Activated CD8-positive, alpha-beta memory T cell treated with anti-CD3 and anti-CD28 coated beads, Interleukin-2, amount 50 U/mL, for 48 hours (primary cell): ENCODE measurements around the gene JKAMP.

Experiments
- DNase-seq: peaks from one replicate; pipeline ENCODE4 v3.0.0-alpha.2; 2020

The JKAMP gene

DNA sequence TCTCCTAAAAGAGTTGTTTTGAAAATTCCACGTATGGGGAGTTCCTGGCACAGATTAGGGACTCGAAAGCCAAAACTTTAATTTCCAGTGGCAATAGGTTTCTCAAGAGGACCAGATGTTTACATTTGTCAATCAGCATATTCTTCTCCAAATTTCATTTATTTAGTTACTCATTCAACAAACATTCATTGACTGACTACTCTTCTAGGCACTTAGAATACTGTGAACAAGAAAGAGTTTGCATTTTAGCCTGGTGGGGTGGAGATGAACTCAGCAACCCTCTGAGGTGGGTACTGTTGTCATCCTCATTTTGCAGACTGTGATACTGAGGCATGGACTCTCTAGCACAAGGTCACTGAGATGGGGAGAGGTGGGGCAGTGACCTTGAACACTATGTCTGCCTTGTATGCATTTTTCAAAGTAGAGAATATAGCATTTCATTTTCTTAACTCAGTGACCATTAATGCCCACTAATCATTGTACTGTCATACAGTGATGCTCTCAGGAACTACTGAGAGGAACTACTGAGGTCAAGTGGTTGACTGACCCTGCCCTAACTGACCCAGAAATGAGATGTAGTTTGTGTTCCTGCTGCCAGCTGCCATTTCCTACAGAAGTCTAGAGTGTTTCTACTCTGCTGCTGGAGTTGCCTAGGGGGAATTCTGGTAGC, 2.3 kb upstream of the JKAMP start:
- no peak for DNase-seq

DNA sequence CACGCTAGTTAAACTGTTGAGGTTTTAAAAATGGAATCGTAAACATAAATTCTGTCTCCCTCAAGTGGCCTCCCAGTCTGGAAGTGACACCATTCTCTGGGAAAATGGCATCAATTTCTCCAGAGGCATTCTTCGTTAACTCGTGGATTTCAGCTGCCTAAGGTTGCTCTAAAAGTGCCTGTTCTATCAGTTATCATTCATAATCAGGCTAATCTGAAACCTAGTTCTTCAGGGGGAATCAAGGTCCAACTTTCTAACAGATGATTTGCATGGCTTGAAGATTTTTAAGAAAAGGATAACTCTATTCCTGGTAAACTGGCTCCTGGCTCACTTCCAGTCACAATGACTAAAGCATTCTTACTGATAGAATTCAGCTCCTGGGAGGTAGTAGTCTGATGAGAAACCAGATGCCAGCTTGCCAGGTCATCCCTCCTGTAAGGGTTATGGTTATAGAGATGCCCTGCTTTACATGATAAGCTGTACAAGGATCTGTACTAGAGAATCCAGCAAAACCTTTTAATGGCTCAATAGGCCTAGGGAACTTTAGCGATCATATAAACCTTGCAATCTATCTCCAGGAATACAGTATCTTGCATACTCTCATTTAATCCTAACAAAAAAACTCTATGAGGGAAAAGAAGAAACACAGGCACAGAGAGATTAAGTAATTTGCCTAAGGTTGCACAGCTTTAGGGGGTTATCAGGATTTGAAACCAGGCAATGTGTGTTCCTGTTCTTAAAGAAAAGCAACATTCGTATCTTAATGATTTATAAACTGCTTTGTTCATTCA, 1.6 kb upstream of the JKAMP start:
- no peak for DNase-seq

DNA sequence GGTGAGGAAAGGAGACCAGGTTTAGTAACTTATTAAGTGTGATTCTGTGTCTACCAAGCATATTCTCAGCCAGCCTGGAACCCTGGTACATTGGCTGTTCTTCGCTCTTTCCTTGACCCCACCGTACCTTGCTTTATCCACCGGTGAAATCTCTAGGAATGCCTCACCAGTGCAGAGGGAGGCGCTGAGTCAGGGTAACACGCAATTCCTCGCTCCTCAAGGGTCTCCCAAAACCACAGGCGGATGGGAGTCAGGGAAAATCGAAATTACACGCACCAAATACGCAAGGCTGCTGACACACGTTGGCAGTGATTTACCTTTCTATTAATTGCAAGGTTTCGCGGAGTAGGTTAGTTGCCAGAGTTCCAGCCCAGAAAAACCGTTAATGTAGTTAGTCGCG, 954 bp upstream of the JKAMP start:
- DNase-seq = no peak

DNA sequence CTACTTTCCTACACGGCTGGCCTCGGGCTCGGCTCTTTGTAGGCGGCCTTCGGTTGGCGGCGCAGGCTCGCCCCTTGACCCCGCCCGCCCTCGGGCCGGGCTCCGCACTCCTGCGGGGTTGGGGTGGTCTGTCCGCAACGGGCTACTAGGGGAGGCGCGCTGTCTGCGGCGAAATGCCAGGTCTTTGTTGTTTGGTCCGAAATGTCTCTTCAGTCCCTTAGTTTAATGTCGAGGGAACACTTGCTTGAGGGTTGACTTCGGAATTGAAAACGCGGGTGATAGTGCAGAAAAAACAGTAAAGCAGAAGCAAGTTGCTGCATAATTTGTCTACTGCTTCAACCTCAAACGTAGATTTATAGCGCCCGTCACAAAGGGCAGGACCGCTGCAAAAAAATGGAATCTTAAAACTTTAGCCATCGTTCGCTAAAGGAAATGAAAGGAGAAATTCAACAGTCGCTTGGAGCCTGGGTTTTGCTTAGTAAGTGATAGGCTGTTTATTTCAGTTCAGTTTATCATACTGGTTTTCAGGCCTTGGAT, 390 bp downstream of the JKAMP start:
- DNase-seq = no peak

DNA sequence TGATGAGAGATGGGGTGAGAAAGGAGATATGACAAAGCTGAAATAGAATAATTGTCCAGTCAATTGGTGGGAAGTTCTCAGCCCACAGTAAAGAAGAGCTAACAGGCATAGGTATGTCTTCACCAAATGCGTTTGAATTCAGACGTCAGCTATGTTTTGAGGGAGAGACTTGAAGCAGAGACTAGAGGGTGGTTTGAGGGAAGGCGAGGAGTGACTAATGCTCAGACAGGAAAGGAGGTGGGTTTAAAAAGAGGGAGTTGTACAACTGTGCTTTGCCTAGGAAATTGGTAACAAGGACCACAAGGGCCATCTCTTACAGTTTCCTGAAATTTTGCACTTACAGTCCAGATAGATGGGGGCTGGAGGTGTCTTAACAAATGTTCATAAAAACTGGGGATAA, 6.4 kb downstream of the JKAMP start:
- DNase-seq = no peak

DNA sequence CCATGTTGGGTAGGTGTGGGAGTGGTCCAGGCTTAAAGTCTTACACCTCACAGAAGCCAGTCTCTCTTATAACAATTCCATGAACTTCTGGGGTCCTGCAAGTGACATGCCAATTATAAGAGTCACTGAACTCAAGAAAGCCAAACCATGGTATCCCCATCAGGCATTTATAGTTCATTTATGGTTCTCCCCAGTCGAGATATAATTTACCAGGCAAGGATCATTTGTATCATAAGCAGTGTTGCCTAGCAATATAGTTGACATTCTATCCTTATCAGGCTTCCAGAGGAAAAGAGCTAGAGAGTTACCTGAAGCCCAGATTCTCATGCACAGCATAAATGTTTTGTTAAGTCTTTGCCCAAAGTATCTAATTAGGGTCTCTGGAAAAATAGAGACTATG, 8.1 kb downstream of the JKAMP start:
- DNase-seq = no peak

DNA sequence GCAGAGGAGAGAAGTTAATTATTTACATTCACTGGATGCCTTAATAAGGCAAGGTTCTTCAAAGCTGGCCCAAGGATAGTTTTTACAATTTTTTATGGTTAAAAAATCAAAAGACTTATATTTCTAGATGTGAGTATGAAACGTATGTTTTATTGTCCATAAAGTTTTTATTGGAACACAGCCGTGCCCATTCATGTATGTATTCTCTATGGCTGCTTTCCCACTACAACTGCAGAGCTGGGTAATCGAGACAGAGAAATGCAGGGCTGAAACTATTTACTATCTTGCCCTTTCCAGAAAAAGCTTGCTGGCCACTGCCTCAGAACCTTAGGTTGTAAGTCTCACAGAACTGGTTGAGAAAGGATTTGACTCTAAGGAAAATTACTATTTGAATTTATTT, 16.4 kb downstream of the JKAMP start:
- no peak for DNase-seq

DNA sequence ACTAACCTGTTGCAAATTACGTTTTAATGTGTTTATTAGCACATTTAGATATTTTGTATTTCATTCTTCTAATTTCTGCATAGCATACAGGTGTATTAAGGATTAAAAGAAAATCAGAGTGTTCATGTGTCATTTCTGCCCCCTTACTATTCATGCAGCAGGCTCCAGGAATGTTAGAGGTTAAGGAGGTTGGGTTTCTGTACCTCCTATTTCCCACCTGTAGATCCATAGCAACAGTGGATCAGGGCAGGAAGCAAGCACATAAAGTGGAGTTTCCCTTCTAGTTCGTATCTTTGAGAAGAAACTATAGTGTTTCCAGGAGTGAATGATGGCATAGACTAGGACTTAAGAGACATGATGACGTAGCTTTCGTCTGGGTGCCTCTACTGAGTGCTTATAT, 18.9 kb downstream of the JKAMP start:
- no peak for DNase-seq

DNA sequence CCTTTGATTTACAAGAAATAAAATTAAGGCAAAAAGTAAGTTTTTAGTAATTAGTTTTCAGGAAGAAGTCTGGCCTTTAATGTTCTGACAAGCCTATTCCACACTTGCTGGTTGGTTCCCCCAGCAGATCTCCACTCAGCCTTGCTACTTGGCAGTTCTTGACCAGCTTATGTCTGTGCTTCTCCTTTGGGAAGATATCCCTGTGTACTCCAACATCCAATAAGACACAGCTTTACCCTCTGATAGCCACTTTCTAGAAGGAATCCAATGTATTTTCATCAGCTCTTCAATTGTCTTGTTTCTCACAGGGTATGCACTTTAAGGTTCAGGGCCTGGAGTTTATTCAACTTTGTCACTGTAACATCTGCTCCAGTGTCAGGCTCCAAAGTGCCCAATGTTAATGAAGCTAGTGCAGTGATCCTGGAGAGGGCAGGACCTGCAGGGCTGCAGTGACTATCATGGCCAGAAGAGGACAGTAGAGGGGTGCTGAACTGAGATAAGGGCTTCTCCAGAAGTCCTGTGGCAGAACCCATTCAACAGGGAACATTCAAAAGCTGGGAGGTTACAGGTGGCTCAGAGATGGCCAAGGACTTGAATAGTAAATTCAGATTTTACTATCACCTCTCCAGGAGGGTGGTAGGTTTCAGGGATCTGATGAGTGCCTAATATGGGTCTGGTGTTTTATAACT, 22.9 kb downstream of the JKAMP start:
- DNase-seq = no peak

DNA sequence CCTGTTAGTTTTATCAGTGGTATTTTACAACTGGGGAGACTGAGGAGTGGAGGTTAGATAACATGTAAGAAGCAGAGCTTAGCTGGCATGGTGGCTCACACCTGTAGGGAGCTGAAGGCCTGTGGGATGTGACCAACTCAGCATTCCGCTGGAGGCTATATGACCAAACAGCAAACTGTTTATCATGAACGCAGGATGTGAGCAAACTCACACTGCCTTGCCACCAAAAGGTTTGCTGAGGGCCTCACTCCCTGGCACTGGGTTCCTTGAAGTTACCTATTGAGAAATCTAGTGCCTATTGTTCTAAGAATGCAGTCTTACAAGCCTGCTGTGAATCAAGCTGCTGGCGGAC, 23.4 kb downstream of the JKAMP start:
- no peak for DNase-seq

DNA sequence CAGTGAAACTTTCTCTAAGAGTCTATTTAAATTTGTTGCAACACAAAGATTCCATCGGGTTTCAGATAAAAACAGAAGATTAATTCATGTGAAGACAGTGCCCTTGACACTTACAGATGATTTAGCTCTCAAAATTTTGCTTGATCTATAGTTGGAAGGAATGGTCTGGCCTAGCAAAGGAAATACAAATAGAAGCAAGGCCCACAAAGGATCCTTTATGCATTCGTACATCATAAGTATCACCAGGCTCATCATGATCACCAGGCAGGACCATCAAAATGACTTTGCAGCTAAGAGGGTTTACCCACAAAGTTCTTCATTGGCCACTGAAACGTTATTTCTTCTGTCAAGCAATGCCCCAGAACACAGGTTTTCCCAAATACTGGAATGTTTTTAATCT, 24.8 kb downstream of the JKAMP start:
- no peak for DNase-seq

DNA sequence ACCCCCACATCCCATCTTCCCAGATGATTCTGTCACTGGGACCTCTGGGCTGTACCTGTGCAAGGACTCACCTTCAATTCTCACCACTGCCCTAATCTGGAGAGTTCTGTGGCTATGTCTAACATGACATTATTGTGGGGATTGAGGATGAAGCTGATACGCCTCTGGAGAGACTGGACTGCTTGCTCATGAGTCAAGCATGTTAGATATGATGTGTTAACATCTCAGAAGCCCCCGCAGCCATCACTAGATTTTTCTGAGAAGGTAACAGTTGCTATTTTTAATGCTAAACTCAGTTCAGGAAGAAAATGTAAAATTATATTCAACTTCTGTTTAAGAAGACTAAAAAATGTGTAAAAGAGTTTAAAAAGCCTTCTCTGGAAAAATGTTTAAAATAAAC, 25.7 kb downstream of the JKAMP start:
- no peak for DNase-seq

DNA sequence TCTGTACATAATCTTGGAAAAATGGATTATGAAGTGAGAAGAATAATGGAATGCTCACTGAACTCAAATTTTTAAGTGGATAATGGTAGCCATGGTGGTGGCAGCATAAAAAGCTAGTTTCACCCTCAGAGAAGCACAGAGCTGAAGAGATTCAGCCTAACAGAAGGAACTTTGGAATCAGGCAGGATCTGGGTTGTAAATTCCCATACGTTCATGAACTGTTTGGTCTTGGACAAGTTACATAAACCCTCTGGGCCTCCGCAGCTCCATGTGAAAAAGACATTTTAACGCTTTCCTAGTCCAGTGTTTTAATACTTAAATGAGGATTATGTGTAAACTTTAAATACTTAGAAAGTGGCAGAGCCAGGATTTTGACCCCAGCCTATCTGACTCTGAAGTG, 26.6 kb downstream of the JKAMP start:
- DNase-seq = no peak

DNA sequence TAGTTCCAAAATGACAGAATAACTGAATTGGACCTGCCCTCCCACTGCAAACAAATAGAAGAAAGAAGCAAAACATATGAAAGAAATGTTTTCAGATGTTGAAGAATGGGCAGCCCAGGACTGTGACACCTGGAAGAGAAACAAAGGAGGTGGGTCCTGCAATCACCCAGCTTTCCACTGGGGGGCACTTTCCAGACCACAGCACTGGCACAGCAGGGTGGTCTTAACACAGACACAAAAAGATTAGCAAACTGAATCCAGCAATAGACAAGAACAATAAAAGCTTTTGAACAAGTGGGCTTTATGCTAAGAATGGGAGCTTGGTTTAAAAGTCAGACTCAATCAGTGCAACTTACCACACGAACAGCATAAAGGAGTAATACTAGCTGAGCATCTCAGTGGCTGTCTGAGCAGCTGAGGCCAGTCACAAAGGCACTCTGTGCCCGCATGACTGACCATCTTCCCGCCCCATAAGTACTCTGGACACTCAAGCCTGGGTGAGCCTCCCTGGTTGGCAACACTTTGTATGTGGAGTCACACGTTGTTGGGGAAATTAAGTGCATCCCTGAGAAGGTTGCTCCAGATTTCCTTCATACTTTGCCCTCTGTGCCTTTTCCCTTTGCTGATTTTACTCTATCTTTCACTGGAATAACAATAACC, 27.7 kb downstream of the JKAMP start:
- no peak for DNase-seq

DNA sequence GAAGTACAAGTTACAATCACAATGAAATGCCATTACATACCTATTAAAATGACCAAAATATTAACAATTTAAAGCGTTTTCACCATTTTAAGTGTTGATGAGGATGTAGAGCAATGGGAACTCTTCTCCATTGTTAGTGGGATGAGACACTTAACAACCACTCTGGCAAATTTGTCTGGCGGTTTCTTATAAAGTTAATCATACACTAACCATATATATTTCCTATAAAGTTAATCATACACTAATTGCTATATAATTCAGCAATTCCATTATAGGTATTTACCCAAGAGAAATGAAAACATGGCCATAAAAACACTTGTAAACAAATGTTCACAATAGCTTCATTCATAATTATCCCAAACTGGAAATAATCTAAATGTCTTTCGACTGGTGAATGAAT, 35.9 kb downstream of the JKAMP start:
- DNase-seq = no peak

DNA sequence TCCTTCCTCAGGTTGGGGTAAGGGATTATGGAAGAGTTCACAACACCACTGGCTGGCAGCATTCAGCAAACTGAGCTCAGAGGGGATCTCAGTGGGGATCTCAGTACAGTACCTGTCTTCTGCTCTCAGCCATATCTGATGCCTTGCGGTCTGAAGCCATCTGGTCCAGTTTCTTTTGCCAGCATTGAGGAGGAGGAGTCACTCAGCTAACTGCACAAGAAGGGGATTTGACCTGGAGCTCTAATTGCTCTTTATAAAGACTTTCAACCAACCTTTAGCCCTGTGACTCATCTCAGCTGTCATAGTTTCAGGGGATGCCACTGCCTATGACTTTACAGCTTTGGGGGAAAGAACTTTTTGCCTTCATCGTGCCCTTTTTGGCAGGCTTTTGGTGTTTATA, 44.9 kb downstream of the JKAMP start:
- no peak for DNase-seq

DNA sequence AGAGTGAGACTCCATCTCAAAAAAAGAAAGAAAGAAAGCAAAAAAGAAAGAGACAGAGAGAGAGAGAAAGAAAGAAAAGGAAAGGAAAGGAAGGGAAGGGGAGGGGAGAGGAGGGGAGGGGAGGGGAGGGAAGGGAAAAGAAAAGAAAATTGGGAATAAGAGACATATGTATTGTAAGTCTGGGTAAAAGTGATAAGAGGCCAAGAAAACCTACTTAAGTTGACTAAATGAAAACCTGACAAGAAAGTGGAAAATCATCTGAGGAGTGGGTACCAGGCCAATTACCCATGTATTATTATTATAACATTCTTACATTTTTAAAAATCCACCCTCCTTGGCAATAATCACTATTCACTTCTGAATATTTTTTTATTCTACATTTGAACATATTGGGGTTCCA, 46.0 kb downstream of the JKAMP start:
- DNase-seq = no peak

DNA sequence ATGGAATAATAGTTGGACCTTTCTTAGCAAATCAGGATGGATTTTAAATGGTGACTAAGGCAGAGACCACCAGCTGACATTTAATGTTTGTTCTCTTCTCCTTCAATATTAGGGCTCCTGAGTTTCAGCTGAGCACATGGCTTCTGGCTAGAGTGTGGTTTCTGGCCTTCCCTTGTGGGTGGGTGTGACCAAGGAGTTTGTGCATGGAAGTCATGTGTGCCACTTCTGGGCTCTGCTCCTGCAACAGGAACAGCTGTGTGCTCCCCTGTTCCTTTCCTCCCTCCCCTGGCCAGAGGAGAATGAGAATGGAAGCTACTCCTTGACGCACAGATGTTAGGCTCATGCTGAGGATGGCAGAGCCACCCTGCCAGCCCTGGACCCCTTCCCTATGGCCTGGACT, 48.1 kb downstream of the JKAMP start:
- no peak for DNase-seq

DNA sequence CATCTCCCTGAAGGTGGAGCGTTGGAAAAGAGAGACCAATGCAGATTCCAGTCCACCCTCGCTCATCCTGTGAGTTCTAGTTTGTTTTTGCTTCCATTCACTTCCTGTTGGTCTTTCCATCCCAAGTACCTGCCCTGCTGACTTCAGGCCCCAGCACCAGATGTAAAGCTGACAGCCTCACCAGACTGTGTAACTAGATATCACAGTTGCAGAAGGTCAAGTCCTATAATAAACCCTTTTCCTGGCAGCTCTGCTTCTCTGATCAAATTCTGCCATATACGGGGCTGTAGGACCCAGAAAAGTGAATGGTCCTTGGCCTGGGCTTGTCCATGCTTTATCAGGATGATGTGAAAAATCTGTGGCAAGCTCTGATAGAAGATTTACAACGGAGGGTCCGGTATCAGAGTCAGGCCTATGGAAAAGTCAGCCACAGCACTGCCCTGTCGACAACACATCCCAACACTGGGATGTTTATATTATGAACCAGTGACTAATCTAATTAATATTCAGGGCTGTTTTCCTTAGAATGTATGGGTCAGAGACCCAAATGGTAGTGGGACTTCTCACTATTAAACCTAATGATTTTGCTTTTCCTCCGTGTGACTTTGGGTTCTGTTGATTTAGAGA, 50.2 kb downstream of the JKAMP start:
- no peak for DNase-seq

DNA sequence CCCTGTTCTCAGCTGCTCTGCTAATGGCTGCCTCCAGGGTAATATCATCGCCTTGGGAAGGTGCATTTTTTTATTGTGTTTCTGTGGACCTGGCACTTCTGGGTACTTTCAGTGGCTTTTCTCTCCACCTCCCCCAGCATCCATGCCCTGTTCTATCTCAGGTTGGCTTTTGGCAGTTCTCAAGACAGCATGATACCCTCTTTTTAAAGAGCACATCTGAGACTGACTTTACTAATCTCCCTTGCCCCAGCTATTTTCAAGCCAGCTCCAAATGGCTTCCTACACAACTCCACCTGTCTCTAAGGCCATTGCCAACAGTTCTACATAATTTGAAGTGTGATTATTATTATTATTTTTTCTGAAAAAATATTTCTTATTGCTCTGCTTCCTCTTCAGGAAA, 53.2 kb downstream of the JKAMP start:
- DNase-seq = no peak

DNA sequence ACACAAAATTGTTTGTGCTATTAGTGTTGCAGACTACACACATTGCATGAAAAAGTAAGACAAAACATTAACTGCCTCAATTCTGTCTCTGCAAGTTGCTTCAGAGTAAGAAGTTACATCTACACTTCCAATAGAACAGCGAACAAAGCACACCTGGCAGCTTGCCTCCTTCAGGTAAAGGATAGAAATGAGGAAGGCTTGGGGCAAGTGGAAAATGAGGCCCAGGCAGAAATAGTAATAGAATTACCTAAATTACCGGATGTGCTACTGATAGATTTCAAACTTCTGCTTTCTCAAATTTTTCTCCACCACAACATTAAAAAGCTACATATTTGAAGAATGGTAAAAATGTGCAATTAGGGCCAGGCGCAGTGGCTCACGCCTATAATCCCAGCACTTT, 54.6 kb downstream of the JKAMP start:
- no peak for DNase-seq

DNA sequence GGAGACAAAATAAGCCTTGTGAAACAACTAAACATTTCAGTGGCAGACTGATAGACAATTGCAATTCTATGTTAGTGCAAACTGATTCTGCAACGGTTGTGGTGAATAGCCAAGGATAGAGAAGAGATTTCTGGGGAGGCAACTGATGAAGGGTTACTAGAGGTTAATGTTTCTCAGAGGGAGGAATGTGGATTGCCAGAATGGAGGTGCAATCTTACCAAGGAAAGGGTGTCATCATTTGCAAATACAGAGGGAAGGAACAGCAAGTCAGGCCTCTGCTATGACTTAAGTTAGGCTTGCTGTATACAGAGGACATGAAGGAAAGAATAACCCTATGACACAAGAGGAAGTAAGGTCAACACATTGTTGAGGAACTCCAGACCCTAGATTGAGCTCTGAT, 56.5 kb downstream of the JKAMP start:
- DNase-seq = no peak

DNA sequence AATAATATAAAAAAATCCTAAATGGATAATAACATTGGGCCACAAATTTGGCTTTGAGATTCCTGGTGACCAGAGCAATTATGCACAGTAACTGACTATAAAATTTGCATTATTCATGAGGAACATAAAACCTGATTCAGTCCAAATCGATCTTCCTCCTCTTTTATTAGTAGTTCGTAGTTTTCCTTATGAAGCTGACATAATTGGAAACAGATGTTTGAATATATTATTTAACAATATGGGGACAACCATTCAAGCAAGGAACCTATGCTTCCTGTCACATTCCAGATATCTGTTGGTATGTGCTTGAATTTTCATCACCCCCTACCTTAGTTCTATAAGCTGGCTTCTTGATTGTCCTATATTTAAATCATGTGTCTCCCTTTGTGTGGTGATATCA, 57.4 kb downstream of the JKAMP start:
- DNase-seq = no peak
